Stimulated activated CD4-positive, alpha-beta T cell treated with anti-CD3 and anti-CD28 coated beads, TNF-alpha, amount 100 ng/mL, for 48 hours (primary cell): ENCODE results near the gene INTS14.
A peak's percentile ranks its signal among the peaks of the same experiment; 100 is the strongest.

ENCODE experiments used
- DNase-seq, 3 donors: peaks; one replicate each; pipeline ENCODE4 v3.0.0-alpha.2; 2020; ENCODE audit warnings: low read depth in 3 of 3

INTS14 gene

DNA sequence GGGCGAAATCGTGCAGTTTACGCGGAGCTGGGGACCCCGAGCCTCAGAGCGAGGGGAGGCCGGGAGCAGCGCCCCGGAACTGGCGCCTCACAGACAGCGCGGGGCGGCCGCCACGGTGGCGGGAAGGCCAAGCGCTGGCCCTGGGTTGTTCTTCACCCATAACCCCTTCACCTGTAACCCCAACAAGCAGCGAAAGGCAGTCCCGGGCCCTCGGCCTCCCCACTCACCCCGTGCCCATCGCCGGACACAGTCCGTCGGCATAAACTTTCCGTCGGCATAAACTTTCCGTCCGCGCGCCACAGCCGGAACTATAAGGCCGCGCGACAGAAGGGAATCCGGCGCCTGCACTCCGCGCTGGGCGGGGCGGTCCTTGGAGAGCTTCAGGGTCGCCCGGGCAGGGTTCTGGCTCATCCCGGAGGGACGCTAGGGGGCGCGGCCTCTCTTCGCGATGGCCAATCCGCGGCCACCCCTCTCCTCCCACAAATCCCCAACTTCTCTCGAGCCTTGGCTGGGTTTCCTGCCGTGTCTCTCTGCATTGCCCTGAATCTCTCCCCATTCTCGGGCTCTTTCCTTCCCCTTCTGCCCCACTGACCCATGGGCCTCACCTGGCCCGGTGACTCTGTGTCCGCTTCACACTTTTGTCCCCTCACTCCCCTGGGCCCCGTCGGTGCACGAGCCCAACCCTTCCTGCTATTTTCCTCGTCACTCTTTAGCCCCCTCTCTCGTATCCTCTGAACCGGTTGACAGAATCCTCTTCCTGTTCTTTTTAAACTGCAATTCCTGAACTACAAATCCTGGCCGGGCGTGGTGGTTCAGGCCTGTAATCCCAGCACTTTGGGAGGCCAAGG is at the start of gene INTS14:
Gene INTS14, minus strand, starts transcription at position 261 of the 848 bp plus-strand sequence. CDS start 3,751 bp downstream, outside the sequence.
- DNase-seq = peak; percentile 92 to 96 (median 95)

- DNase-seq = no peak
Measured at GRCh38 chr15:65659502-65660052, 48.6 kb upstream of the INTS14 start.

- no peak for DNase-seq
Measured at GRCh38 chr15:65655457-65655856, 44.5 kb upstream of the INTS14 start.

DNA sequence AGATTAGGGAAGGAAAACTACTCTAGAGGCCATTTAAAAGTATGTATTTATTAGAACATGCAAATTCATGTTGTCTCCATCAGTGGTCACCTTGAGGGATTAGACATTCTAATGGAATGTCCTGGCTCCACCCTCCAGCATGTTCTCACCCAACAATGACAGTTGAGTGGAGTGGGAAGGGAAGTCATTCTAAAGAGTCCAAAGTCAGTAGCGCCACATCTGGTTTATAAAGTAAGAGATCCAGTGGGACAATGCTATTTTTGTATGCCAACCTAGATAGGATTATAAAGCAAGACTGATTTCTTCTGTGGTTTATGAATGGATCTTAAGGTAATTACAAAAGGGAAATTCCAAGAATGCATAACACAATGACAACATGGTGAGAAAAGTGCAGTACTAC is 44.1 kb upstream of the INTS14 start:
- no peak for DNase-seq

- no peak for DNase-seq
Measured at GRCh38 chr15:65653801-65654521, 43.0 kb upstream of the INTS14 start.

- no peak for DNase-seq
Measured at GRCh38 chr15:65653341-65653740, 42.4 kb upstream of the INTS14 start.

GRCh38 chr15:65651831-65652749 is 41.2 kb upstream of the INTS14 start:
- no peak for DNase-seq

DNA sequence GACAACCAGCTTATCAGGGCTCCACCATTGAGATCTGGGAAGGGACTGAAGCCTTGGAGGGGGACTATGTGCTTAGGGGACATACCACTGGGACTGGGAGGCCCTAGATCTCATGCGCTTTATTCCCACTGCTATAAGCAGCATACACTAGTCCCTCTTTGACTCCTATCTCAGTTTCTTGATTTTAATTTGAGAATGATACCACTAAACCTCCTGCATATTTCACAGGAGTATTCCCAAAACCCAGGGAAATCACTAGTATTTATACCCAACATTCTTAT is 40.1 kb upstream of the INTS14 start:
- DNase-seq = no peak

- no peak for DNase-seq
Measured at GRCh38 chr15:65650312-65651041, 39.5 kb upstream of the INTS14 start.

DNA sequence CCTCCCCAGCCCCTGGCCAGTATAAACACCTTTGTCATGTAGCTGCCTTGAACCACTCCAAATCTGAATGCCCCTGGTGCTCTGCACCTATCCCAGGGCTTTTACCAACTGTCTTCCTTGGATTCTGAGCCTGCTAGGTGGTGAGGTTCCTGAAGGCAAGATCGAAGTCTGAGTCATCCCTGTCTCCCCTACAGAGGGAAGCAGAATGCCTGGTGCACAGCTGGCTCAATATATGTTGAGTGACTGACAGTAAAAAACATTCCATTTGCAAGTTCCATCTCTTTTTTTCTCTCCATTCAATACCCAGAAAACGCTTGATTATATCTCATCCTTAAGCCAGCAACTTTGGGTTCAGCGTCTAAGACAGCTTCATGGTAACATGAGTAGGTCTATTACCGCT is 35.6 kb upstream of the INTS14 start:
- no peak for DNase-seq

DNA sequence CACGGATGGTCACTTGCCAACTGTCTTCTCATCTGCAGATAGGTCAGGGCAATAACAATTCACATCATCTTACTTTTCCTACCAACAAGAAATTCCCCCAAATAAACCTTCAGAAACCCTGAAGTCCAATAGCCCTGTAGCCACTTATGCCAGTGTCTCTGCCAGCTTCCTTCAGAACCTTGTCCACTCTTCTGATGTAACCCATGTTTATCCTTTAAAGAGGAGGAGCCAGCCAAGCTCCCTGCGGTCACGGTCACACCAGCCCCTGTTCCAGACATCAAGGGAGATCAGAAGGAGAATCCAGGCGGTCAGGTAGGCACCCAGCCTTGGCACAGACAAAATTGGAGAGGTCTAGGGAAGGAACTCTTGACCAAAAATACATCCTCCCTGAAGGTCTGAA is 34.5 kb upstream of the INTS14 start:
- no peak for DNase-seq

- no peak for DNase-seq
Measured at GRCh38 chr15:65644282-65644681, 33.4 kb upstream of the INTS14 start.

GRCh38 chr15:65642594-65642993 is 31.7 kb upstream of the INTS14 start:
- no peak for DNase-seq

DNA sequence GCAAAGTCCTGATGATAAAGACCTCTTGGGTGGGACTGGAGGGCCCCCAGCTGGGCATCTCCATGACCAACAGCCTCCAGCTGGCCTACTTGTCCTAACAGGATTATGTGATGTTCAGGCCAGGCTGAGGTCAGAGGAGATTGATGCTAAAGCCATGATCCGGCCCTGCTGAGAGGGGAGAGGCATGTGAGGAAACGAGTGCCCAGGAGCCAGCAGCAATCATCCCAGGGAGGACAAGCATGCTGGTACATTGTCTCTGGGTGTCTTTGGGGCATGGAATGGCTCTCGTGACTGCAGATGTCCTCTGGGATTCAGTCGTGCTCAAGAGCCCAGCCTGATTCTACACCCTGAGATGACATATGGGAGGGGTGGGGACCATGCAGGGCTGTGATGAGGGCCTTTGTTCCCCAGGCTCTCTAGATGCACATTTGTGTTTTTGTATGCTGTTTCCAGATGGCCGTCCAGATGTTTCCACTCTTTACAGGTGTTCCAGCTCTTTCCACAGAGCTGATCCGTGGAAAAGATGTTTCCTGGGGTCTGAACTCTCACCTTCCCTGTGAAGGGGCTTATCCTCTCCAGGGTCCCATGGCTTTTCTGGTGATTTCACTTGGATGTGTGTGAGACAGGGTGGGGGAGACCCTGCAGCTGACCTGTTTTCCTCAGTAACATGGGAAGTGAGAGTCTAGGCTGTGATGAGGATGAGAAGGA is 31.0 kb upstream of the INTS14 start:
- DNase-seq = no peak

- no peak for DNase-seq
Measured at GRCh38 chr15:65639509-65639908, 28.6 kb upstream of the INTS14 start.

DNA sequence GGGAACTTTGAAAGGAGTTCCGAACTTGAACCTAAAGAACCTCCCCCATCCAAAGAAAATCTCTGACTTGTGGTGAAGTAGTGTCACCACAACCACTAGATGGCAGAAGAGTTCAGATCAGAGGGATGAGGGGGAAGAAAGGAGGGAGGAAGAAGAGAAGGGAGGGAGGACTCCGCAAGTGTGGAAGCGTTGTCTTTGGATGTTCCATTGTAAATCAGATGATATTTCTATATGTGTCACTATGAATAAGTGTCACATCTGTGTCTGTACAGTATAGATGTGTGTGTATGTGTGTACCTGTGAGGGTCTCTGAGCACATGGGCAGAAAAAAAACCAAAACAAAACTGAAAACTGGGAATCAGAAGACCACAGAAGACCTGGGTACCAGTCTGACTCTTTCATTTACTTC is 27.8 kb upstream of the INTS14 start:
- peak in 2 of 3 donors; percentile 15 to 17 for DNase-seq

GRCh38 chr15:65638109-65638508 is 27.2 kb upstream of the INTS14 start:
- no peak for DNase-seq

DNA sequence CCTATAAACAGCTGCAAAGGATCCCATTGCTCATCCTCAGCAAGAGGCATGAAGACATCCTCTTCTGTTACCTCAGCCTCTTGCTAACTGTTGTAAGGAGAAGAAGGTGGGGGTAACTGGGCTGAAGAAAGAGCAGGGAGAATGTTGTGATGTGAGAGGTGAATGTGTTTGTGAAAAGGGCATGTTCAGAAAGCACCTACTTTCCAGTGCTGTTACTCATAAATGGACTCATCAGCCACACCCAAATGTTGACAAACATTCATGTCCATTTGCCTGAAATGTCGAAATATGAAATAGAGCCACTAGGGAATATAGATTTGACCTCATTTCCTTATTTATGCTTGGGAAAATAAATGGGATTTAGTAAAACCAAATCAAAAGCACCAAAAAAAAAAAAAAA is 23.4 kb upstream of the INTS14 start:
- DNase-seq = no peak

DNA sequence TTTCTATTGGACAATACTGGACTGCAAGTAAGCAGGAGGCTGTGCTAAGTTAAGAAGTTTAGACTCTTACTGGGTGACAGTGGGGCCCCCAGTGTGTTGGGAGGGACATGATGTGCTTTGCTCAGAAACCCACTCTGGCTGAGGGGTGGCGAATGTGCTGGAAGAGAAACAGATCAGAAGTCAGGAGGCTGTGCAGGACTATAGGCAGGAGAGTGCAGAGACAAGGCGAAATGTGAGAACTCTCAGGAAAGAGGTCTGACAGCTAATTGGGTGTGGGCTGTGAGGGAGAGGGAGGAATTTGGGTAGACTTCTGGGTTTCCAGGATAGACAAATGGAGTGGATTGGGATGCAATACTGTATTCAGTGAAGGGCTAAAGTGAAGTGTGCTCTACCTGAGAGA is 22.8 kb upstream of the INTS14 start:
- no peak for DNase-seq

- DNase-seq = no peak
Measured at GRCh38 chr15:65632780-65633375, 21.9 kb upstream of the INTS14 start.
